ENCODE data around the gene KHSRP. TPM values are rescaled to one million over a fixed set of nuclear protein-coding genes. Genes with fewer than 3 reads are reported as not detected.

KHSRP gene
- total and polyA plus RNA-seq, 7 experiments from 2014 or later: 12.5 to 276 (median 149) TPM

Small RNA genes lying within 50 kb of the gene (microRNA-seq; reads per million reads assigned to microRNA genes)
- gene MIR3940 (ENCODE audit: borderline microRNAs expressed): not detected
- not detected for gene MIR6790 (ENCODE audit: borderline microRNAs expressed)
- not detected for gene MIR6885 (ENCODE audit: borderline microRNAs expressed)

Other genes starting within 250 kb of the KHSRP start
- 10 to 100 TPM; 33.3 to 47.5 (median 39.0) TPM for gene MLLT1, start 144.8 kb downstream of the KHSRP start, total RNA-seq
- gene MLLT1, start 144.8 kb downstream of the KHSRP start, polyA plus RNA-seq: 1 to 10 TPM in 1 of 2 donors, under 1 TPM in 1; 0.57 to 1.8 TPM
- gene ACER1, start 91.2 kb downstream of the KHSRP start, total RNA-seq: 1 to 10 TPM in 2 of 5 experiments, under 1 TPM in 3; 0.65 to 2.9 (median 0.87) TPM
- 1 to 10 TPM; 1.1 to 3.9 TPM for gene ACER1, start 91.2 kb downstream of the KHSRP start, polyA plus RNA-seq
- gene CLPP, start 63.3 kb downstream of the KHSRP start, total RNA-seq: 100 to 1,000 TPM in 1 of 5 experiments, 10 to 100 TPM in 4; 53.2 to 129 (median 75.9) TPM
- gene CLPP, start 63.3 kb downstream of the KHSRP start, polyA plus RNA-seq: 100 to 1,000 TPM; 156 to 196 TPM
- 10 to 100 TPM; 33.6 to 90.1 (median 72.9) TPM for gene ALKBH7, start 52.0 kb downstream of the KHSRP start, total RNA-seq
- 100 to 1,000 TPM; 129 to 142 TPM for gene ALKBH7, start 52.0 kb downstream of the KHSRP start, polyA plus RNA-seq
- gene PSPN, start 48.9 kb downstream of the KHSRP start, total RNA-seq: 1 to 10 TPM; 1.8 to 4.0 (median 2.8) TPM
- gene PSPN, start 48.9 kb downstream of the KHSRP start, polyA plus RNA-seq: under 1 TPM; 0.60 to 0.91 TPM
- gene GTF2F1, start 31.6 kb downstream of the KHSRP start, total RNA-seq: 10 to 100 TPM; 51.5 to 71.6 (median 61.3) TPM
- 10 to 100 TPM; 17.9 to 33.3 TPM for gene GTF2F1, start 31.6 kb downstream of the KHSRP start, polyA plus RNA-seq
- gene SLC25A41, start 9.0 kb upstream of the KHSRP start, total RNA-seq: under 1 TPM in 1 of 5 experiments, not detected in 4; 0.32 TPM
- not detected for gene SLC25A41, start 9.0 kb upstream of the KHSRP start, polyA plus RNA-seq
- gene SLC25A23, start 35.0 kb upstream of the KHSRP start, total RNA-seq: 10 to 100 TPM in 4 of 5 experiments, 1 to 10 TPM in 1; 9.0 to 31.3 (median 22.0) TPM
- gene SLC25A23, start 35.0 kb upstream of the KHSRP start, polyA plus RNA-seq: 10 to 100 TPM; 18.8 to 35.0 TPM
- 1 to 10 TPM in 4 of 5 experiments, under 1 TPM in 1; 0.44 to 8.6 (median 5.7) TPM for gene CRB3, start 39.5 kb upstream of the KHSRP start, total RNA-seq
- 10 to 100 TPM in 1 of 2 donors, 1 to 10 TPM in 1; 6.5 to 10.1 TPM for gene CRB3, start 39.5 kb upstream of the KHSRP start, polyA plus RNA-seq
- 100 to 1,000 TPM; 106 to 142 (median 118) TPM for gene DENND1C, start 57.0 kb upstream of the KHSRP start, total RNA-seq
- 100 to 1,000 TPM in 1 of 2 donors, 10 to 100 TPM in 1; 57.3 to 142 TPM for gene DENND1C, start 57.0 kb upstream of the KHSRP start, polyA plus RNA-seq
- gene TUBB4A, start 77.5 kb upstream of the KHSRP start, total RNA-seq: 1 to 10 TPM; 1.5 to 7.6 (median 2.6) TPM
- gene TUBB4A, start 77.5 kb upstream of the KHSRP start, polyA plus RNA-seq: 1 to 10 TPM; 1.5 to 4.5 TPM
- gene TNFSF9, start 106.2 kb upstream of the KHSRP start, total RNA-seq: 1 to 10 TPM in 3 of 5 experiments, under 1 TPM in 1, not detected in 1; 0.38 to 3.9 (median 3.0) TPM
- gene TNFSF9, start 106.2 kb upstream of the KHSRP start, polyA plus RNA-seq: not detected
- gene CD70, start 166.3 kb upstream of the KHSRP start, total RNA-seq: 10 to 100 TPM in 1 of 5 experiments, 1 to 10 TPM in 1, not detected in 3; 1.2 to 39.6 TPM
- not detected for gene CD70, start 166.3 kb upstream of the KHSRP start, polyA plus RNA-seq
- gene TNFSF14, start 245.3 kb upstream of the KHSRP start, total RNA-seq: 10 to 100 TPM in 1 of 5 experiments, 1 to 10 TPM in 4; 1.0 to 20.5 (median 1.8) TPM
- gene TNFSF14, start 245.3 kb upstream of the KHSRP start, polyA plus RNA-seq: 1 to 10 TPM; 1.3 to 1.9 TPM

All from naive thymus-derived CD4-positive, alpha-beta T cell (primary cell).